GM19023 (cell line): ENCODE measurements around the gene FIBP.

Experiments
- ATAC-seq: cut with Tn5 transposase; IDR thresholded peaks from one replicate; pipeline ENCODE4 v1.9.1; 2021; ENCODE audit warnings: mild to moderate bottlenecking, moderate library complexity; ENCODE audit not compliant: unreplicated experiment

Gene FIBP

GRCh38 chr11:65871811-65872548, 16.3 kb downstream of the FIBP start:
- ATAC-seq = no peak

- ATAC-seq = no peak
Observed at GRCh38 chr11:65870706-65871681, 17.3 kb downstream of the FIBP start.

- ATAC-seq = no peak
Observed at GRCh38 chr11:65870307-65870658, 18.0 kb downstream of the FIBP start.

- ATAC-seq = no peak
Observed at GRCh38 chr11:65869643-65870306, 18.5 kb downstream of the FIBP start.

- no peak for ATAC-seq
Observed at GRCh38 chr11:65868907-65869306, 19.4 kb downstream of the FIBP start.

GRCh38 chr11:65868076-65868667, 20.1 kb downstream of the FIBP start:
- ATAC-seq = no peak

- no peak for ATAC-seq
Observed at GRCh38 chr11:65867284-65868071, 20.8 kb downstream of the FIBP start.

GRCh38 chr11:65866509-65867283, 21.6 kb downstream of the FIBP start:
- no peak for ATAC-seq

- no peak for ATAC-seq
Observed at GRCh38 chr11:65865550-65866172, 22.6 kb downstream of the FIBP start.

GRCh38 chr11:65864706-65865471, 23.4 kb downstream of the FIBP start:
- ATAC-seq = no peak

- ATAC-seq = no peak
Observed at GRCh38 chr11:65863889-65864705, 24.2 kb downstream of the FIBP start.

- ATAC-seq = no peak
Observed at GRCh38 chr11:65862941-65863888, 25.1 kb downstream of the FIBP start.

GRCh38 chr11:65862191-65862735, 26.0 kb downstream of the FIBP start:
- ATAC-seq = no peak

- no peak for ATAC-seq
Observed at GRCh38 chr11:65861533-65862183, 26.6 kb downstream of the FIBP start.

GRCh38 chr11:65861165-65861505, 27.1 kb downstream of the FIBP start:
- no peak for ATAC-seq
